GM20431 (cell line): Measurements from ENCODE around the gene ZNF318.
"Not testable (repeated sequence)": the region's sequence is repeated elsewhere in the genome, so short reads cannot be mapped to it uniquely, and the experiment has no call there.

Experiments
- in situ Hi-C: fragments of 300-500 bp; cut with MseI, MboI; formaldehyde crosslinking; loops from one replicate; pipeline ENCODE4 v1.15.0; 2020; ENCODE audit warnings: low sequenced_read_pairs; ENCODE audit not compliant: unreplicated experiment

Gene ZNF318

GRCh38 chr6:43369174-43370002 lies at the start of gene ZNF318:
ZNF318 (minus strand) TSS chr6:43369647; CDS start chr6:43369365, 282 bp downstream.
- in situ Hi-C loops, result no loop called here

- in situ Hi-C loops, result no loop called here
Measured at GRCh38 chr6:43416935-43417334, 47.5 kb upstream of the ZNF318 start.

GRCh38 chr6:43415275-43415674 lies 45.8 kb upstream of the ZNF318 start:
- in situ Hi-C loops, result not testable (repeated sequence)

- in situ Hi-C loops, result no loop called here
Measured at GRCh38 chr6:43413002-43413401, 43.6 kb upstream of the ZNF318 start.

GRCh38 chr6:43412541-43412940 lies 43.1 kb upstream of the ZNF318 start:
- in situ Hi-C loops, result no loop called here

- in situ Hi-C loops, result not testable (repeated sequence)
Measured at GRCh38 chr6:43410776-43411175, 41.3 kb upstream of the ZNF318 start.

GRCh38 chr6:43408259-43408658 lies 38.8 kb upstream of the ZNF318 start:
- in situ Hi-C loops, result loop anchor here (10.0 kb wide), 1 partner anchor 143 kb away; no protein-coding TSS in a partner anchor

GRCh38 chr6:43407296-43407695 lies 37.8 kb upstream of the ZNF318 start:
- in situ Hi-C loops, result loop anchor here (10.0 kb wide), 1 partner anchor 142 kb away; no protein-coding TSS in a partner anchor

- in situ Hi-C loops, result loop anchor here (10.0 kb wide), 1 partner anchor 141 kb away; no protein-coding TSS in a partner anchor
Measured at GRCh38 chr6:43405354-43405753, 35.9 kb upstream of the ZNF318 start.

- in situ Hi-C loops, result loop anchor here (10.0 kb wide), 1 partner anchor 138 kb away; no protein-coding TSS in a partner anchor
Measured at GRCh38 chr6:43402820-43403219, 33.4 kb upstream of the ZNF318 start.

- in situ Hi-C loops, result loop anchor here (10.0 kb wide), 1 partner anchor 137 kb away; no protein-coding TSS in a partner anchor
Measured at GRCh38 chr6:43401730-43402129, 32.3 kb upstream of the ZNF318 start.

GRCh38 chr6:43399932-43400487 lies 30.6 kb upstream of the ZNF318 start:
- in situ Hi-C loops, result loop anchor here (10.0 kb wide), 1 partner anchor 135 kb away; no protein-coding TSS in a partner anchor

- in situ Hi-C loops, result no loop called here
Measured at GRCh38 chr6:43396408-43397149, 27.1 kb upstream of the ZNF318 start.

- in situ Hi-C loops, result no loop called here
Measured at GRCh38 chr6:43395776-43396175, 26.3 kb upstream of the ZNF318 start.

GRCh38 chr6:43394982-43395381 lies 25.5 kb upstream of the ZNF318 start:
- in situ Hi-C loops, result no loop called here

- in situ Hi-C loops, result no loop called here
Measured at GRCh38 chr6:43393602-43394001, 24.2 kb upstream of the ZNF318 start.

GRCh38 chr6:43393133-43393532 lies 23.7 kb upstream of the ZNF318 start:
- in situ Hi-C loops, result not testable (repeated sequence)

GRCh38 chr6:43391440-43392031 lies 22.1 kb upstream of the ZNF318 start:
- in situ Hi-C loops, result no loop called here

GRCh38 chr6:43390753-43391439 lies 21.4 kb upstream of the ZNF318 start:
- in situ Hi-C loops, result not testable (repeated sequence)
